AG09319 (cell line): Measurements from ENCODE around the gene TRAF7.
"Not testable (repeated sequence)": the region's sequence is repeated elsewhere in the genome, so short reads cannot be mapped to it uniquely, and the experiment has no call there.

Experiments
- DNase-seq: peaks from one replicate; pipeline ENCODE4 v3.0.0-alpha.2; 2010; ENCODE audit warnings: low read depth; ENCODE audit errors: extremely low read depth
- CTCF ChIP-seq: IDR thresholded peaks from 2 replicates; pipeline ENCODE4 v1.5.1; 2011; ENCODE audit warnings: low read depth, mild to moderate bottlenecking, inconsistent platforms, low read length, moderate library complexity

Gene TRAF7

GRCh38 chr16:2115591-2115973 lies 40.0 kb upstream of the TRAF7 start:
- no peak for DNase-seq
- TF ChIP-seq CTCF, result no peak

- not testable (repeated sequence) for DNase-seq
These were observed 39.2 kb upstream of the TRAF7 start for GRCh38 chr16:2116428-2116827.

GRCh38 chr16:2117341-2117740 lies 38.2 kb upstream of the TRAF7 start:
- not testable (repeated sequence) for DNase-seq

- not testable (repeated sequence) for DNase-seq
These were observed 37.4 kb upstream of the TRAF7 start for GRCh38 chr16:2117960-2118722.

- peak; percentile 46 for TF ChIP-seq CTCF
- DNase-seq, result not testable (repeated sequence)
These were observed 34.3 kb upstream of the TRAF7 start for GRCh38 chr16:2121325-2121724.

- DNase-seq, result no peak
- no peak for TF ChIP-seq CTCF
These were observed 33.7 kb upstream of the TRAF7 start for GRCh38 chr16:2121853-2122252.

GRCh38 chr16:2122429-2122828 lies 33.2 kb upstream of the TRAF7 start:
- no peak for DNase-seq
- no peak for TF ChIP-seq CTCF

GRCh38 chr16:2122934-2123683 lies 32.5 kb upstream of the TRAF7 start:
- not testable (repeated sequence) for DNase-seq

GRCh38 chr16:2123706-2124376 lies 31.7 kb upstream of the TRAF7 start:
- not testable (repeated sequence) for DNase-seq

GRCh38 chr16:2124377-2124693 lies 31.2 kb upstream of the TRAF7 start:
- not testable (repeated sequence) for DNase-seq

GRCh38 chr16:2124694-2125444 lies 30.7 kb upstream of the TRAF7 start:
- not testable (repeated sequence) for DNase-seq

GRCh38 chr16:2125609-2126008 lies 30.0 kb upstream of the TRAF7 start:
- not testable (repeated sequence) for DNase-seq

GRCh38 chr16:2126161-2126743 lies 29.3 kb upstream of the TRAF7 start:
- DNase-seq, result not testable (repeated sequence)

GRCh38 chr16:2126928-2127556 lies 28.5 kb upstream of the TRAF7 start:
- not testable (repeated sequence) for DNase-seq
